HG02642 (cell line): Measurements from ENCODE around the gene TBL1X.
"Not testable (repeated sequence)": the region's sequence is repeated elsewhere in the genome, so short reads cannot be mapped to it uniquely, and the experiment has no call there.

Source experiments
- ATAC-seq: cut with Tn5 transposase; IDR thresholded peaks from one replicate; pipeline ENCODE4 v1.9.1; 2021; ENCODE audit warnings: mild to moderate bottlenecking; ENCODE audit not compliant: unreplicated experiment, poor library complexity

The TBL1X gene

GRCh38 chrX:9464435-9465371 lies at the start of gene TBL1X:
Gene TBL1X (plus strand): TSS chrX:9465058. CDS start chrX:9653587, 188,529 bp downstream.
- ATAC-seq: peak; percentile 49

DNA sequence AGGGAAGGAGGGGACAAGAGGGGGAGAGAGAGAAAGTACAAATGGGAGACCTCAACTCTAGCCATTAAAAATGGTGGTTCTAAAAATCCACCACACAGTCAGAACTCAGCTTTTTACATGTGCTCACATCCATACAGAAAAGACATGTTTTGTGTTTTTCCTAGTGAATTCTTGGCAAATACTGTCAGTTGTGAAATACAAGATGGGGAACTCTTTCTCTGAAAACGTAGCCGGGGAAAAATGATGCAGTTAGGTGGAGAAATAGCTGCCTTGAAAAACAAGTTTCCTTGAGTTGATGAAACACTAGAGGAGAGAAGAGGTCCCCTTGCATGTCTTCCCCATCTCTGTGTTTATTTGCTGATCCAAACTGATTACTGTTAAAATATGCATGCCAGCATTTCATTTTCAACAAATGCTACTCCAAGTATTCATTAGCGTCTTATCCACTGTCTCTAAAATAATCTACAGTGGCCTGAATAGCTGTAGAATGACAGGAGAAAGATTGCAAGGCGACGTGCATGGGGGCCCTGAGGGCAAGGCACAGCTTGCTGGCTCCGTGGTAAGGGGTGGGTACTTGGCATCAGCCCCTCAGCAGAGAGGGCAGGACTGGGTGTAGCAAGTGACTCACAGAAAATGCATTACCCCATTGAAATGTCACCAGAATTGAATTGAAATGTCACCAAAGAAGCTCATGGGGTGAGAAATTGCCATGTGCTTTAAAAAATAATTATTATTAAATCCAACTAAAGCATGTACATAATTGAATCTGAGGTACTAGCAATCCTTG lies 48.1 kb upstream of the TBL1X start:
- ATAC-seq: no peak

- no peak for ATAC-seq
Measured at GRCh38 chrX:9418262-9418661, 46.6 kb upstream of the TBL1X start.

DNA sequence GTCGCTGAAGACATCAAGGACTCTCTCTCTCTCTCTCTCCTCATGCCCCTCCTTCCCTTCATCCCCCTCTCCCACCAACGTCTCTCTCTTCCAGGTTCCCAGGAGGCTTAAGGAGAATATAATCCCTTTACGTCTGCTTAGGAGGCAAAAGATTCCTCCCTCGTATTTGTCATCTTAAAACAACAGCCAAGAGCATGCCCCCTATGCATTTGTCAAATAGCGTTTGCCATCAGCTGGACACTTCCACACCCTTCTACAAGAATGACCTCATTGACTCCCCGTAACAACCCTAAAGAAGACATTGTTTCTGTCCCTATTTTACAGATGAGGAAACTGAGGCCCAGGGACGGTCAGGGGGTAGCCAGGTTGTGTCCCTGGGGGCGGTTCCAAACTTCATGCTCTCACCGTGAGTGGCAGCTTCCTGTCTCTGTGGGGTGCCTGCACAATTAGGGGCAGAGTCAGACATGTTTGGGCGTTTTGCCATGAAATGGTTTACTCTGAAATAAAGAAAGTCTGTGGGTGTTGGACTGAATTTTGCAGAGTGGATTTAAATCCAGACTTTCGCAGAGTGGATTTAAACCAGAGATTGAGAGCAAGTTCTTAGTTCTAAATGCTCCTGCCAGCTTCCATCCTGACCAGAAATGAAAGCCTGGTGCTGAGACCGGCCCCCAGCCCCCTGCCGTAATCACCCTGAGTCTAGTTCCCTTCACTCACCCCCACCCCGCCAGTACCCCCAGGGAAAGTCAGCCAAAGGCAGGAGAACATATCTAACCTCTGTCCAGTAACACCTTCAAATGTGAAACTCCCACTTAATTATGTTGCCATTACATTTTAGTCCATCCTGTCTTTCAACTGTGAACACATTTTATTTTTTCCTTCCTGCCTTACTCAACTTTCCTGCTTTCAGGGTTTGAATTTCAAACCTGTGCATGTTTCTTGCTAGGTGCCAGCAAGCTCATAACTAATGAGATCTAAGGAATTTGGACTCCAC lies 44.3 kb upstream of the TBL1X start:
- no peak for ATAC-seq

- ATAC-seq: no peak
Measured at GRCh38 chrX:9429767-9430166, 35.1 kb upstream of the TBL1X start.

- ATAC-seq: no peak
Measured at GRCh38 chrX:9430346-9430921, 34.4 kb upstream of the TBL1X start.

GRCh38 chrX:9431281-9431680 lies 33.6 kb upstream of the TBL1X start:
- no peak for ATAC-seq

GRCh38 chrX:9433596-9433995 lies 31.3 kb upstream of the TBL1X start:
- ATAC-seq: no peak

- ATAC-seq: no peak
Measured at GRCh38 chrX:9434051-9434550, 30.8 kb upstream of the TBL1X start.

GRCh38 chrX:9435086-9435485 lies 29.8 kb upstream of the TBL1X start:
- ATAC-seq: not testable (repeated sequence)

- ATAC-seq: no peak
Measured at GRCh38 chrX:9436812-9437211, 28.0 kb upstream of the TBL1X start.

DNA sequence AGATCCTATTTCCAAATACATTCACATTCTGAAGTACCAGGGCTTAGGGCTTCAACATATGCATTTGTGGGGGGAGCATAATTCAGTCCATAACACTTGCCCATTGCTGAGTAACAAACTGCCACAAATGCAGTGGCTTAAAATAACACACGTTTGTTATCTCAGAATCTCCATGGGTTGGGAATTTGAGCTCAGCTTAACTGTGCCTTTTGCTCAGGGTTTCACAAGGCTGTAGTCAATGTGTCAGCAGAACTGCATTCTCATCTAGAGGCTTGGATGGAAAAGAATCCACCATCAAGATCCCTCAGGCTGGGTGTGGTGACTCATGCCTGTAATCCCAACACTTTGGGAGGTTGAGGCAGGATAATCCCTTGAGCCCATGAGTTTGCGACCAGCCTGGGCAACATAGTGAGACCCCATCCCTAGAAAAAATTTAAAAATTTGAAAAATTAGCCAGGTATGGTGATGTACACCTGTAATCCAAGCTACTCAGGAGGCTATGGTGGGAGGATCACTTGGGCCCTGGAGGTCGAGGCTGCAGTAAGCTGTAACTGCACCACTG lies 25.8 kb upstream of the TBL1X start:
- ATAC-seq: no peak

GRCh38 chrX:9440116-9440844 lies 24.6 kb upstream of the TBL1X start:
- ATAC-seq: no peak

DNA sequence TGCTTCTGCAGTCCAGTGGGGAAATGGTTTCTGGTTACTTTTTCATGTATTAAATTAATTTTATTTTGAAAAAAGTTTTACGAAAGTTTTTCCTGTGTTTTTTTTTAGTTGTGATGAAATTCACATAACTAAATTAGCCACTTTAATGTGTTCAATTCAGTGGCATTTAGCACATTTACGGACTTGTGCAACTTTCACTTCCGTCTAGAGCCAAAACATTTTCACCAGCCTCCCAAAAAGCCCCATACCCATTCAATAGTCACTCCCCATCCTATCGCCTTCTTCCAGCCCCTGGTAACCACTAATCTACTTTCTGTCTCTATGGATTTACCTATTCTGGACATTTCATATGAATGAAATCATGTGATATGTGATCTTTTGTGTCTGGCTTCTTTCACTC lies 22.8 kb upstream of the TBL1X start:
- no peak for ATAC-seq

- no peak for ATAC-seq
Measured at GRCh38 chrX:9443327-9443726, 21.5 kb upstream of the TBL1X start.

DNA sequence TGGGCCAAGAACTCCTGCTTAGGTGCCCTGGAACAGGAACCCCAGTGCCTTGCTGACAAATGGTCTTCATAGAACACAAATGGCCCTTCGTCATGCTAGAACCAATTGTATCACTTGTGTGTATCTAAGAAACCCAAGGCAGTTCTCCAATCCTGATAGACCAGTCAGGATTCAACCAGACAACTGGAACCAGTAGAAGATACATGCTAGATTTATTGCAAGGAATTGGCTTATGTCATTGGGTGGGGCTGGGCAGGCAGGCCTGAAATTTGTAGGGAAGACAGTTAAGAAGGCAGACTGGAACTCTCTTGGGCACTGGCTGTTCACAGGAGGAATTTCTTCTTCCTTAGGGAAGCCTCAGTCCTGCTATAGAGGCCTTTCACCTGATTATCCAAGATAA lies 17.0 kb upstream of the TBL1X start:
- no peak for ATAC-seq

DNA sequence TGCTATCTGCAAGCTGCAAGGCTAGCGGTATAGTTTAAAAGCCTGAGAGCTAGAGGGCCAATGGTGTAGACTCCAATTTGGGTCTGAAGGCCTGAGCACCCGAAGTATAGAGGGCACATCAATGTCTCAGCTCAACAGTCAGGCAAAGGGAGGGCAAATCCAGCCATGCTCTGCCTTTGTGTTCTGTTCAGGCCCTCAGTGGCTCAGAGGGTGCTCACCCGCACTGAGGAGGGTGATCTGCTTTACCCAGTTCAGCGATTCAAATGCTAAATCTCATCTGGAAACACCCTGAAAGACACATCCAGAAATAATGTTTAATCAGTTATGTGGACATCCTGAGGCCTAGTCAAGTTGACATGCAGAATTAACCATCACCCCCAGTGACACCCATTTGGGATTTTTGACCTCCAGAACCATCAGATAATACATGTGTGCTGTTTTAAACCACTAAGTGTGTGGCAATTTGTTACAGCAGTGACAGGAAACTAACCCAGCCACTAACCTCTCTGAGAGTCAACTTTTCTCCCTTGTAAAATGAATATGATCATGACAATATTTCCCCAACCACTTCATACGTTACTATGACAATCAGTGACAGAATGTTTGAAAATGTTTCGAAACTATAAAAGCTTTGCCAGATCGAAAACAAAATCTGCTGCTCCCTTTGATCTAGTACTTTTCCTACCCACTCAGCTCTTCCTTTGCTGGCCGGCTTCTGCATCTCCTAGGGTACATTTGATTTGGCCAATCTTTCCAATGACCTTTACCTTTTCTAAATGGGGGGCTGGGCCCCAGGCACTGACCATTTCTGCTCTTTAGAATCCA lies 8.4 kb upstream of the TBL1X start:
- ATAC-seq: no peak

DNA sequence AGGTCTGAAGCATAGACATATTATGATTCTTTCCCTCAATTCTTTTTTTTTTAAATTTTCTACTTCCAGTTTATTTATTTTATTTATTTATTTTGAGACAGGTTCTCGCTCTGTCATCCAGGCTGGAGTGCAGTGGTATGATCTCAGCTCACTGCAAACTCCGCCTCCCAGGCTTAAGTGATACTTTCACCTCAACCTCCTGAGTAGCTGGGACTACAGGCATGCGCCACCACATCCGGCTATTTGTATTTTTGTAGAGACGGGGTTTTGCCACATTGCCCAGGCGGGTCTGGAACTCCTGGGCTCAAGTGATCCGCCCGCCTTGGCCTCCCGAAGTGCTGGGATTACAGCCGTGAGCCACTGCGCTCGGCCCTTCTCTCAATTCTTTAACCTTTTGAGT lies 6.8 kb upstream of the TBL1X start:
- ATAC-seq: not testable (repeated sequence)
